Measurements from ENCODE around the gene TNFAIP2.
"Not testable (repeated sequence)": the region's sequence is repeated elsewhere in the genome, so short reads cannot be mapped to it uniquely, and the experiment has no call there.

TNFAIP2 gene

DNA sequence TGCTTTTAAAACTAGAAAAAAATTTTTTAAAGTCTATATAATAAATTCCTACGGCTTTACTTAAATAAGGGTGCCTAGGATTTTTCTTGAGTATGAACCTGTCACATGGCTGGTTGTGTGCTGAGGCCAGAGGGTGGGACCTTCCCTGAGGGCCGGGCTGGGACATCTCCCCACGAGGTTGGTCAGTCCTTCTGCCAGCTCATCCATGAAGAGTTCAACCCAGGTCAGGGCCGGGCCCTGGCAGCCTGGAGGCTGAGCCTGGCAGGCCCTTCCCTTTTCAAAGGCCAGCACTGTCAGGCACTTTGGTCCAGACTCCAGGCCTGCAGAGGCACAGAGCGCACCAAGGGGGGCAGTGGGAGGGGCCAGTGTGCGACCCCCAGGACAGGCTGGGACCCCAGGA, 31.7 kb downstream of the TNFAIP2 start:
- TF ChIP-seq, protein P1, sequence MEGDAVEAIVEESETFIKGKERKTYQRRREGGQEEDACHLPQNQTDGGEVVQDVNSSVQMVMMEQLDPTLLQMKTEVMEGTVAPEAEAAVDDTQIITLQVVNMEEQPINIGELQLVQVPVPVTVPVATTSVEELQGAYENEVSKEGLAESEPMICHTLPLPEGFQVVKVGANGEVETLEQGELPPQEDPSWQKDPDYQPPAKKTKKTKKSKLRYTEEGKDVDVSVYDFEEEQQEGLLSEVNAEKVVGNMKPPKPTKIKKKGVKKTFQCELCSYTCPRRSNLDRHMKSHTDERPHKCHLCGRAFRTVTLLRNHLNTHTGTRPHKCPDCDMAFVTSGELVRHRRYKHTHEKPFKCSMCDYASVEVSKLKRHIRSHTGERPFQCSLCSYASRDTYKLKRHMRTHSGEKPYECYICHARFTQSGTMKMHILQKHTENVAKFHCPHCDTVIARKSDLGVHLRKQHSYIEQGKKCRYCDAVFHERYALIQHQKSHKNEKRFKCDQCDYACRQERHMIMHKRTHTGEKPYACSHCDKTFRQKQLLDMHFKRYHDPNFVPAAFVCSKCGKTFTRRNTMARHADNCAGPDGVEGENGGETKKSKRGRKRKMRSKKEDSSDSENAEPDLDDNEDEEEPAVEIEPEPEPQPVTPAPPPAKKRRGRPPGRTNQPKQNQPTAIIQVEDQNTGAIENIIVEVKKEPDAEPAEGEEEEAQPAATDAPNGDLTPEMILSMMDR (conservative IDR thresholded peaks at IDR 0.05; ENCODE audit: low read depth, low read length): no peak
- H4K20me1 ChIP-seq (ENCODE audit: insufficient read depth): no peaks in the 10 kb centered on the region
- H3K79me2 ChIP-seq (ENCODE audit: insufficient read depth, low read depth): no peaks in the 10 kb centered on the region
- no peak overlapping the region for H3K9ac ChIP-seq
- H3K27me3 ChIP-seq (ENCODE audit: insufficient read depth, low read depth): no peaks in the 10 kb centered on the region
- H3K4me3 ChIP-seq (IDR thresholded peaks at IDR 0.05; ENCODE audit: insufficient read depth, low read depth, low read length): no peak overlapping the region
- H2AFZ ChIP-seq (ENCODE audit: low read depth): no peak overlapping the region
- H3K36me3 ChIP-seq (ENCODE audit: insufficient read depth): no peaks in the 10 kb centered on the region
- no peak overlapping the region for H3K4me2 ChIP-seq
- no peak overlapping the region for H3K27ac ChIP-seq
- H3K4me1 ChIP-seq (ENCODE audit: low read depth, poor library complexity, severe bottlenecking): no peaks in the 10 kb centered on the region

DNA sequence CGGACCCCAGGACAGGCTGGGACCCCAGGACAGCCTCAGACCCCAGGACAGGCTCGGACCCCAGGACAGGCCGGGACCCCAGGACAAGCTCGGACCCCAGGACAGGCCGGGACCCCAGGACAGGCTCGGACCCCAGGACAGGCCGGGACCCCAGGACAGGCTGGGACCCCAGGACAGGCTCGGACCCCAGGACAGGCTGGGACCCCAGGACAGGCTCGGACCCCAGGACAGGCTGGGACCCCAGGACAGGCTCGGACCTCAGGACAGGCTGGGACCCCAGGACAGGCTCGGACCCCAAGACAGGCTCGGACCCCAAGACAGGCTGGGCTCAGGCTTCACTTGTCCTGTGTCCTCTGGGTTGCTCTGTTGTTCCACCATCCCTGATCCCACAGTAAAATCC, 32.2 kb downstream of the TNFAIP2 start:
- H3K27ac ChIP-seq; H3K36me3 ChIP-seq (ENCODE audit: insufficient read depth); H3K4me1 ChIP-seq (ENCODE audit: low read depth, poor library complexity, severe bottlenecking); H3K4me3 ChIP-seq (IDR thresholded peaks at IDR 0.05; ENCODE audit: insufficient read depth, low read depth, low read length); H3K9ac ChIP-seq; H2AFZ ChIP-seq (ENCODE audit: low read depth); H3K4me2 ChIP-seq; H3K27me3 ChIP-seq (ENCODE audit: insufficient read depth, low read depth); H4K20me1 ChIP-seq (ENCODE audit: insufficient read depth); H3K79me2 ChIP-seq (ENCODE audit: insufficient read depth, low read depth): not testable (repeated sequence)

DNA sequence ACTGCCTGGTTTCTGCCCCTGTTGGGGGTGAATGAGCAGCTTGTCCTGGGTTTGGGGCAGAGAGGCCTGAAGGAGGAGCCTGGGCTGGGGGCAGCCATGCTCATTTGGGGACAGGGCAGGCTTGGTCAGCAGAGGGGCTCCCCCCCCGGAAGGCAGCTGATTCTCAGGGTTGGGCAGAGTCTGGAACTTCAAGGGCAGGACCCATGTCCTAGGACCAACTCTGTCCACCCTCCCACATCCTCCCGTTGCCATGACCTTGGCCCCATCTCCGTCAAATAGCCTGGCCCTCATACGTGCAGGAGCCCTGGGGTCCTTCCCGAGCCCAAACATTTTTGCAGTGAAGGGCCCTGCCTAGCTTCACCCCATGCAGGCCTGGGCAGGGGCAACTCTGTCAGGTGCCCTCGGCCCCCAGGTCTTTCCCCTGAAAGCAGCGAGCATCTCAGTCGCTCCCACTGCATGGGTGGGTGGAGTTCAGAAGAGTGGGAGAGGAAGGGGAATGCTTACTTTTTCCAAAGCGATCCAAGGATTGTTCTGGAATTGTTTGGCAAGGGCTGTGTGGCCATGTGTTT, 32.6 kb downstream of the TNFAIP2 start:
- TF ChIP-seq, protein P1 (conservative IDR thresholded peaks at IDR 0.05; ENCODE audit: low read depth, low read length): no peak
- H3K27ac ChIP-seq: no peak overlapping the region
- H3K4me1 ChIP-seq (ENCODE audit: low read depth, poor library complexity, severe bottlenecking): no peaks in the 10 kb centered on the region
- no peak overlapping the region for H2AFZ ChIP-seq (ENCODE audit: low read depth)
- no peaks in the 10 kb centered on the region for H4K20me1 ChIP-seq (ENCODE audit: insufficient read depth)
- no peaks in the 10 kb centered on the region for H3K79me2 ChIP-seq (ENCODE audit: insufficient read depth, low read depth)
- H3K4me2 ChIP-seq: no peak overlapping the region
- no peaks in the 10 kb centered on the region for H3K27me3 ChIP-seq (ENCODE audit: insufficient read depth, low read depth)
- no peak overlapping the region for H3K4me3 ChIP-seq (IDR thresholded peaks at IDR 0.05; ENCODE audit: insufficient read depth, low read depth, low read length)
- H3K36me3 ChIP-seq (ENCODE audit: insufficient read depth): no peaks in the 10 kb centered on the region
- no peak overlapping the region for H3K9ac ChIP-seq

DNA sequence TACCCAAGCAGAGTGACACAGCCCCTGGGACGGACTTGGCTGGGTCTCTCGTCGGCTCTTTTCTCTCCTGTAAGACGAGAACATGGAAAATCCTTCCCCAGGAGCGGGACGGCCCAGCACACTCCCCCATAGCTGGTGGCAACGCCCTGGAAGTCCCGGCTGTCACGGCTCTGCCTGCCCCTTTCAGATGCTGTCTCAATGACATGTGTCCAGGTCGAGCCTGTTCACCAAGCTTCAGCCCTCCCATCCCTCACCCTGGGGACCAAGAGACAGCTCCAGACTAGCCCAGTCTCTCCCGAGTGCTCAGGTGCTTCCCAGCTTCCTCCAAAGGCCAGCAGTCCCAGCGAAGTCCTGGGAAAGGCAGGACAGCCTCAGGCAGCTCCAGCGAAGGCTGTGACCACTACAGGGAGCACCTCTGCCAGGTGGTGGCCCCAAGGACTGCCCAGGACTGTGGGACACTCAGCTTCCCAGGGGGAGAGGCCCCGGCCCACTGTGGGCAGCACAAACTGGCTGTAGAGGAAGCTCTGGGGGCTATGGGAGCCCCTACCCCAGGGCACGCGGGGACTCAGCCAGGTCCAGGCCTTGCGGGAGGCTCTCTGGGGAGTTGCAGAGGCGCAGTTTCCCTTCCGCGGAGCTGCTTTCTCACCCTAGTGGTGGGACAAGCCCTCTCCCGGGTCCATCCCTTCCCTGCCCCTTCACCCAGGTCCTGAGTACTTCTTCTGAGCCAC, 33.6 kb downstream of the TNFAIP2 start:
- no peaks in the 10 kb centered on the region for H3K36me3 ChIP-seq (ENCODE audit: insufficient read depth)
- TF ChIP-seq, protein P1 (conservative IDR thresholded peaks at IDR 0.05; ENCODE audit: low read depth, low read length): no peak
- H3K9ac ChIP-seq: no peak overlapping the region
- H3K4me2 ChIP-seq: no peak overlapping the region
- no peak overlapping the region for H3K27ac ChIP-seq
- H3K4me3 ChIP-seq (IDR thresholded peaks at IDR 0.05; ENCODE audit: insufficient read depth, low read depth, low read length): no peak overlapping the region
- H3K27me3 ChIP-seq (ENCODE audit: insufficient read depth, low read depth): no peaks in the 10 kb centered on the region
- H3K4me1 ChIP-seq (ENCODE audit: low read depth, poor library complexity, severe bottlenecking): no peaks in the 10 kb centered on the region
- H2AFZ ChIP-seq (ENCODE audit: low read depth): no peak overlapping the region
- H4K20me1 ChIP-seq (ENCODE audit: insufficient read depth): no peaks in the 10 kb centered on the region
- no peaks in the 10 kb centered on the region for H3K79me2 ChIP-seq (ENCODE audit: insufficient read depth, low read depth)

DNA sequence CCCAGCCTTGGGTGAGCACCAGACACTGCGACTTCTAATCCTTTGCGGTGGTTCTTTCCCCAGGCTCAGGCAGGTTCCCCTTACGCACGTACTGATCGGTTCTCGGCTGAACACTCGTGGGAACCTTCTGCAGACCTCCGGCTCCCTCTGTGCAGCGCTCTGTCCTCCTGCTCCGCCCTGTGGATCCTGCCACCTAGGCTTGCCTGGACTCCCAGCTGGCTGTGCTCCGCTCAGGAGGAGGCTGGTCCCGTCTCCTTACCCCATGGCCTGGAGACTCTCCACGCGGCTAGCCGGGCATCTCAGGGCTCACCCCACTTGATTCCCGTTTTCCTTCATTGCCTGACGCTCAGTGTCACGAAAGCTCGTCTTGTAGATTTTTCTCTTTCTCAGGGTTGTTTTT, 34.7 kb downstream of the TNFAIP2 start:
- no peaks in the 10 kb centered on the region for H3K27me3 ChIP-seq (ENCODE audit: insufficient read depth, low read depth)

More for the DNA sequence above, 34.7 kb downstream of the TNFAIP2 start:
- no peaks in the 10 kb centered on the region for H3K79me2 ChIP-seq (ENCODE audit: insufficient read depth, low read depth)
- H3K27ac ChIP-seq: no peak overlapping the region
- no peaks in the 10 kb centered on the region for H3K36me3 ChIP-seq (ENCODE audit: insufficient read depth)
- H4K20me1 ChIP-seq (ENCODE audit: insufficient read depth): no peaks in the 10 kb centered on the region
- no peak overlapping the region for H3K4me3 ChIP-seq (IDR thresholded peaks at IDR 0.05; ENCODE audit: insufficient read depth, low read depth, low read length)
- TF ChIP-seq, protein P1 (conservative IDR thresholded peaks at IDR 0.05; ENCODE audit: low read depth, low read length): no peak
- no peaks in the 10 kb centered on the region for H3K4me1 ChIP-seq (ENCODE audit: low read depth, poor library complexity, severe bottlenecking)
- no peak overlapping the region for H3K4me2 ChIP-seq
- no peak overlapping the region for H2AFZ ChIP-seq (ENCODE audit: low read depth)
- H3K9ac ChIP-seq: no peak overlapping the region

Measured in KMS-11 (cell line).